Kidney (tissue), 14 donors: ENCODE data around the gene PPAT. TPM values are rescaled to one million over a fixed set of nuclear protein-coding genes. Genes with fewer than 3 reads are reported as not detected.

Experiments used
- DNase-seq, 5 donors: peaks; one replicate each; pipeline ENCODE4 v3.0.0-alpha.2; 2013 to 2020
- FAIRE-seq: peaks from 2 replicates; lab custom pipeline; 2012; peaks lifted over from hg19 to GRCh38; lab: Jason Lieb, UNC
- H3K27ac ChIP-seq, 2 donors: one replicate each; pipeline ENCODE4 v1.7.0; 2013; ENCODE audit warnings: low read depth in 2 of 2, low read length in 2 of 2, inconsistent platforms in 1 of 2
- H3K27me3 ChIP-seq: one replicate; pipeline ENCODE4 v1.7.1; 2013; ENCODE audit warnings: low read length, inconsistent platforms; ENCODE audit not compliant: control insufficient read depth, insufficient read depth
- H3K36me3 ChIP-seq, 3 donors: one replicate each; pipeline versions ENCODE4 v1.7.0 to v1.7.1; 2013; ENCODE audit warnings: low read length in 3 of 3, control low read depth in 1 of 3, inconsistent platforms in 1 of 3; ENCODE audit not compliant: insufficient read depth in 3 of 3, control insufficient read depth in 2 of 3
- H3K4me1 ChIP-seq, 3 donors: one replicate each; pipeline versions ENCODE4 v1.7.0 to v1.7.1; 2013; ENCODE audit warnings: low read length in 3 of 3, inconsistent platforms in 1 of 3, low read depth in 1 of 3; ENCODE audit not compliant: control insufficient read depth in 2 of 3, insufficient read depth in 2 of 3
- H3K4me3 ChIP-seq, 3 donors: one replicate each; pipeline versions ENCODE4 v1.7.0 to v1.8.1; 2013; ENCODE audit warnings: low read length in 3 of 3, control low read depth in 1 of 3, inconsistent platforms in 1 of 3
- H3K9ac ChIP-seq, 3 donors: one replicate each; pipeline versions ENCODE4 v1.7.0 to v1.7.1; 2013; ENCODE audit warnings: low read length in 3 of 3, control low read depth in 1 of 3, inconsistent platforms in 1 of 3
- H3K9me3 ChIP-seq, 3 donors: one replicate each; pipeline versions ENCODE4 v1.7.0 to v1.7.1; 2013; ENCODE audit warnings: low read length in 3 of 3, control low read depth in 1 of 3, inconsistent platforms in 1 of 3; ENCODE audit not compliant: control insufficient read depth in 2 of 3, insufficient read depth in 1 of 3
- CTCF ChIP-seq: IDR thresholded peaks from 3 replicates; pipeline ENCODE4 v1.5.1; 2012; ENCODE audit warnings: mild to moderate bottlenecking, moderate library complexity, borderline replicate concordance; ENCODE audit not compliant: insufficient read depth; ENCODE audit errors: extremely low read depth
- intact Hi-C: fragments of 100-400 bp; cut with DNase I; formaldehyde crosslinking; loops from one replicate; pipeline ENCODE4 v1.11.1; 2022
- polyA plus RNA-seq: library from polyadenylated mRNA; stranded (reverse); fragments of 350-450 nt; fragmentation: Illumina TruSeq; extraction: RNeasy Lipid Tissue Mini Kit (QIAGEN cat#74804); gene quantifications from one replicate; pipeline ENCODE4 v1.2.3, GENCODE V29; 2014; ENCODE audit warnings: low read depth, low replicate concordance; ENCODE audit not compliant: insufficient read depth
- total RNA-seq: library from RNA; stranded (reverse); fragmentation: NEBNext Ultra II Directional; extraction: Animal tissue kit (Norgen Biotek cat#: 25700); gene quantifications from one replicate; pipeline ENCODE4 v1.2.1, GENCODE V29; 2021
- donor health status: control.
- donor health status: control.
- donor health status: control.
- donor health status: control.
- donor health status: control.
- donor health status: DM: yes; HTN: yes; CAD: no.
- donor health status: Normal renal cell carcinoma (clear cell type).

PPAT gene
- total and polyA plus RNA-seq, 2 donors from 2014 or later = 3.6 to 11.2 TPM

GRCh38 chr4:56465599-56466295 is 30.3 kb upstream of the PPAT start:
- intact Hi-C loops = no loop called here
- H3K9me3 ChIP-seq = no peaks in the 10 kb centered on the region
- no peak for TF ChIP-seq CTCF
- FAIRE-seq = no peak
- H3K9ac ChIP-seq = no peak overlapping the region
- peaks cover 4 to 21% (median 8%) of the 10 kb centered on the region in 3 donors for H3K4me1 ChIP-seq
- H3K4me3 ChIP-seq = peak overlapping the region in 2 of 3 donors; percentile 25 to 82
- no peak overlapping the region for H3K27ac ChIP-seq
- no peaks in the 10 kb centered on the region for H3K27me3 ChIP-seq
- DNase-seq = no peak
- H3K36me3 ChIP-seq = peaks cover 0 to 8% (median 7%) of the 10 kb centered on the region in 3 donors

DNA sequence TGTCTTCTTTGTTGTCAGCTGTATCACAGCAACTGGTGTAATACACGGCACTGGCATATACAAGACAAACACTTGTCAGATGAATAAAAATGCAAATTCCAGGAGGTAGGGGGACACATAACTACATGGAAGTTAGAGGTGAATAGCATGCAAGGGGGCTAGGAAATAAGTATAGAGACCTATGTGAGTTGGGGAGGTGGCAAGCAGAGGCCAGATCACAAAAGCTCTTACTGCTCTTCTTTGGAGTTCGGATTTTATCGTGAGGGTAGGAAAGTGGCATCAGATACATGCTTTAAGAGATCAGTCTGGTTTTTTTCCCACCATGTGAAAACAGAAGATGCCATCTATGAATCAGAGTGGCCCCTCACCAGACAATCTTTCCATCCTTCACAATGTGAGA is 29.2 kb upstream of the PPAT start:
- FAIRE-seq (no peak), DNase-seq (no peak)
- Histone ChIP-seq H3K4me3 (no peak overlapping the region), H3K27me3 (no peaks in the 10 kb centered on the region), H3K9ac (no peak overlapping the region), H3K9me3 (no peaks in the 10 kb centered on the region), H3K36me3 (peaks cover 2 to 12% (median 7%) of the 10 kb centered on the region in 3 donors), H3K27ac (no peak overlapping the region), H3K4me1 (peaks cover 4 to 21% (median 8%) of the 10 kb centered on the region in 3 donors)
- intact Hi-C loops = no loop called here
- no peak for TF ChIP-seq CTCF

DNA sequence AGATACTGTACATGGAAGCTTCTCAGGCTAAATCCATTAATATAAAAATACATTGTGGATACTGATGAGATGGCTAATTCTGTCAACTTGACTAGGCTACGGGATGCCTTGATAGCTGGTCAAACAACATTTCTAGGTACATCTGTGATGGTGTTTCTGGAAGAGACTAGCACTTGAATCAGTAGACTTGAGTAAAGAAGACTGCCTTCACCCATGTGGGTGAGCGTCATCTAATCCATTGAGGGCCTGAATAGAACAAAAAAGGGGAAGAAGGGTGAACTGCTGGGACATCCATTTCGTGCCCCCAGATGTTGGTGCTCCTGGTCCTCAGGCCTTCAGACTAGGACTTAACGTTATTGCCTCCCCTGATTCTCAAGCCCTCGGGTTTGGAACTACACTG is 28.3 kb upstream of the PPAT start:
- intact Hi-C loops = no loop called here
- Histone ChIP-seq H3K9me3 (no peaks in the 10 kb centered on the region), H3K4me1 (peaks cover 4 to 13% (median 8%) of the 10 kb centered on the region in 3 donors), H3K4me3 (no peak overlapping the region), H3K27ac (no peak overlapping the region), H3K36me3 (peaks cover 2 to 12% (median 9%) of the 10 kb centered on the region in 3 donors), H3K27me3 (no peaks in the 10 kb centered on the region), H3K9ac (no peak overlapping the region)
- FAIRE-seq (no peak), DNase-seq (no peak)
- no peak for TF ChIP-seq CTCF
